NCI-H510A treated with DMSO at 0.1 percent for 48 hours (cell line): ENCODE measurements around the gene EMID1.
A peak's percentile ranks its signal among the peaks of the same experiment; 100 is the strongest.

ENCODE experiments used
- DNase-seq: peaks from one replicate; lab custom pipeline; 2025; lab: John Stamatoyannopoulos, UW

The EMID1 gene

DNA sequence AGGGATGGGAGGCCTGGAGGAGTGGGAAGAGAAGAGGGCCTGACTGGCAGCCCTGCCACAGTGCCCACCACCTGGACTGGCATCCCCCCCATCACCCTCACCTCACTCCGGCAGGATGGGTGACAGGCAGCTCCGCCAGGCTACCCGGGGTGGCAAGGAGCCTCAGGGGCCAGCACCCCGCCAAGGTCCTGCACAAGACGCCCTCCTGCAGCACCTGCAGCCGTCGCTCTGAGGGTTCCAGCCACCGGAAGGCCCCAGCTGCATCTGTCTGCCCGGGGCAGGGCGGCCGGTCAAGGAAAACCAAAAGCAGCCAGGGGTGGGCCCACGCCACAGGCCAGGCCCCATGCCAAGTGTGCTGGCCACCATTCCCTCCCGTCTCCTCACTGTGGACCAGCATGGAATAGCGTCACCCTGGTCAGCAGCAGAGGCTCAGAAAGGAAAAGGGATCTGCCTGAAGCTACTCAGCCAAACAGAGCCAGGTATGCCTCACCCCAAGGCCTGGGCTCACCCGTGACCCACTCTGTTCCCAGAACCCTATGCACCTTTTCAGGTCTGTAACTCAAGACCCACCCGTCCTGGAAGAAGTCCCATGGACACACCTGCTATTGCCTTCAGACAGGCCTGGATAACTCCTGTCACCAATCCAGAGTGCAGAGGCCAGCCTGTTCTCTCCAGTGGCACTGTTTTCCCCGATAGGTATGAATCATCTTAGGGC, 55.1 kb downstream of the EMID1 start:
- no peak for DNase-seq

DNA sequence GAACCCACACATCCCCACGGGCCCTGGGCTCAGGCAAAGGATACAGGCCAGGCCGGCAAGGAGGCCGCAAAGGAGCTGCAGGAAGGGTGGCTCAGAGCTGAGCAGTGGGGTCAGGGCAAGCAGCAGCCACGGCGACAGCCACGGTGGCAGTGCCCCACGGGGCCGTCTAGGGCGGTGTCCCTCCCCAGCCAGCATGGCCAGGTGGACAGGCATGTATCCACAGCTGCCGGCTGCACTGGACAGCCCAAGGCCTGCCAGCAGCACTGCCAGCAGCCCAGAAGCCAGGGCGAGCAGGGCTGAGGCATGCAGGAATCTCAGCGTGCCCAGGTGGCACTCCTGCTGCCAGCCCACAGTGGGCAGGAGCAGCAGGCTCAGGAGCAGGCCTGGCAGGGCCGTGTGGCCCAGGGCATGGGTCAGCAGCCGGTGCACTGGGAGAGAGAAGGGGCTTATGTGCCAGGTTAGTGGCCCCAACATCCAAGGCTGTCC, 58.1 kb downstream of the EMID1 start:
- no peak for DNase-seq

DNA sequence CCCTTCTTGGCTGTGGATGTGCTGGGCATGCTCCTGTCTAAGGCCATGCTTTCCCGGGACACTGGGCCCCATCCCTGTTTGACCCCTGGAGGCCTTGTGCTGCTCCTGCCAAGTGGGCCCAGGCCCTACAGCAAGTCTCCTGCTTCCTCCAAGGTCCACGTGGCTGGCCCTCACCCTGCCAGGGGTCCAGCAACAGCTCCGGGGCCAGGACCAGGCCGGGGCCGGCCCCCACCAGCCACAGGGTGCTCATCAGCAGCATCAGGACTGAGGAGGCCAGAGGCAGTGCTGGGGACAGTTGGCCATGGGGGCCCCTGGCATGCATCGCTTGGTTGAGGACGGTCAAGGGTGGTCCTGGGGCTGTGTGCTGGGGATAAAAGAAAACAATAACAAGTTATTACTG, 59.6 kb downstream of the EMID1 start:
- no peak for DNase-seq

DNA sequence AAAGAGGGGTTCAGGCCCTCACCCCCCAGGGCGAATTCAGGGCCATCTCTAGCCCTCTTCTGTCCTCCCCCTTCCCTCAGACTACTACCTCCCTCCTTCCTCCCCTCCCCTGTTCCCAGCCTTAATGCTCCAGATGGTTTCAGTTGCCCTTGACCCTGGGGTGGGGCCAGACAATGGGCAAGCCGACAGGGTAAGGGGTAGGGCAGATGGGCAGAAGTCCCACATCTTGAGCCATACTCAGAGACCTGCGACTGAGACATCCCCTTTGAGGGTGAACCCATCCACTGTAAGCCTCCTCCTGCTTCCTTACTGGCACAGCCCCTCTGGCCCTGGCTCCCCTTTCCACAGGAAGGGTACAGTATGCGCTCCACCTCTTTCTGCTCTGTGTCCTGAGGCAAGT, 60.2 kb downstream of the EMID1 start:
- no peak for DNase-seq

DNA sequence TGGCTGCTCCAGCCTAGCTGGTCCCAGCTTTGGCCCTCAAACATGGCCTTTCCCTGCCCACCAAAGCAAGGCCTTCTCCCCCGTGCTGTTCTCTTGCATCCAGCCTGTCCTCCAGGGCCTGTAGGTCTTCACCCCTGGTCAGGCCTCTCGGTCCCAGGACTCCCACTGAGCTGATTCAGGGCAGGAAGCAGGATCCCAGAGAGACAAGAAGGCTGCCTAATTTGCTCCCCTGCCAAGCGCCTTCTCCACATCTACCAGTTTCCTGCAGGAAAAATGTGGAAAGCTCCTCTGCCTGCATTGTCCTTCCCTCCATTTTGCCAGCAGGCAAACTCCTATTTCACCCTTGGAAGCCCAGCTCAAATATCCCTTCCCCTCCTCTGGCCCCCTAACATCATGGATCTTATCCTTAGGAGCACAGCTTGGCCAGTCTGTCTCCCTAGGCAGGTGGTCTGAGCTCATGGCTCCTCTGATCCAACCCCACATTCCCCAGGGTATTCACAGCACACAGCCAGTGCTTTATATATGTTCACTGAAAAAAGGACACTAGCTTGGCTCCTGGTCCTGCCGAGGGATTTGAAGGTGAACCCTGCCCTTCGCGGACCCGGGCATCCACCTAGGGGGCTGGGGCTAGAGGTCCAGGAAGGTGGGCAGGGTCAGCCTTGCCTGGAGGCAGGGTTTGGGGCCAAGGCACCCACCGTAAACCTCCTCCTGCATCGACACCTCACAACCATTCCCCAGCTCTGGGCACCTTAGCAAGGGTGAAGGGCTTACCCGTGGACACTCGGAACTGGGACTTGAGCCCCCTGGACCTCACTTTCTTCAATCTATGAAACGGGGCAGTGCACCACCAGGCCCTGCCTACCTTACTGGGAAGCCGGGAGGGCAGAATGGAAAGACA, 61.1 kb downstream of the EMID1 start:
- DNase-seq, result no peak

DNA sequence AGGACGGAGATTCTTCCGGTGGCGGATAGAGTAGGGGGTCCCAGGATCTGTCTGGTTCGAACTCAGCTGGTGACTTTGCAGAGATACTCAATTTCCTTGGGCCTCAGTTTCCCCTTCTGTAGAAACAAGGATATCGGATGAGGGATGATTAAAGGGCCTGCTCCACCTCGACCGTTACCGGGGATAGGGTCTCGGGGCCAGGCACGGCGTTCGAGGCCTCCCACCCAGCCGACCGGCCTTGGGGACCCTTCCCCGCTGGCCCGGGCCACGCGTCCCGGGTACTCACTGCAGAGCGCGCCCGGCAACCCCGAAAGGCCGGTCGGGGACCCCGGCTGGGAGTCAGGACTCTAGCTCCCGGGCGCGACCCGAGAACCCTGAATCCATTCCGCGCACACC, 61.8 kb downstream of the EMID1 start:
- DNase-seq, result no peak

DNA sequence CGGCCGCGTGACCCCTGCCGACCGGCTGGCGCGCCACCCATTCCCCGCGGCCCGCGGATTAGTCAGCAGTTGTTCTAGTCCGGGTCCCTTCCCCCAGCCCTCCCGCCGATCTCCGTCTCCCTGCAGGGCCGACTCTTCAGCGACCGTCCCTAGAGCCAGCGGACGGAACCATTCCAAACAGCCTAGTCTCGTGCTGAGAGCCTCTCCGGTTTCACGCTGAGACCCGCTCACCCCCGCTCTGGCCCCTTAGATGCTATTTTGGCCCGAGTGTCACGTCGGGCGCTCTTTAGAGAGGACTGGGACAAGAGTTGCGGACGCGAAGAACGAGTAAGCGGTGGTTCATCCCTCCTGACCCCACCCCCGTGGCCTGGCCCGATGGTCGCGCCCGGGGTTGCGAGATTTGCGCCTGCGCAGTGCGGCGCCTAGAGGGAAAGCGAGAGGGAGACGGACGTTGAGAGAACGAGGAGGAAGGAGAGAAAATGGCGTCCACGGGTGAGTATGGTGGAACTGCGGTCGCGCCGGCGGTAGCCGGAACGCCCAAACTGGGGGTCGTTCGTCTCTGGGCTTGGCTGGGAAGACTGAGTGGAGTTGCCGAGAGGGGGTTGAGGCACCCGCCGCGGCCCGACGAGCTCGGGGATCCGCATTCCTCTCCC, 62.3 kb downstream of the EMID1 start, which contains the start of the genes EWSR1 and RHBDD3:
Gene EWSR1 (plus strand): TSS at position 411 of the 653 bp plus-strand sequence. CDS start 69 bp downstream, at position 480.
Gene RHBDD3 (minus strand): TSS at position 124 of the 653 bp plus-strand sequence. CDS start 2,355 bp downstream, outside the sequence.
- peak; percentile 91 for DNase-seq

DNA sequence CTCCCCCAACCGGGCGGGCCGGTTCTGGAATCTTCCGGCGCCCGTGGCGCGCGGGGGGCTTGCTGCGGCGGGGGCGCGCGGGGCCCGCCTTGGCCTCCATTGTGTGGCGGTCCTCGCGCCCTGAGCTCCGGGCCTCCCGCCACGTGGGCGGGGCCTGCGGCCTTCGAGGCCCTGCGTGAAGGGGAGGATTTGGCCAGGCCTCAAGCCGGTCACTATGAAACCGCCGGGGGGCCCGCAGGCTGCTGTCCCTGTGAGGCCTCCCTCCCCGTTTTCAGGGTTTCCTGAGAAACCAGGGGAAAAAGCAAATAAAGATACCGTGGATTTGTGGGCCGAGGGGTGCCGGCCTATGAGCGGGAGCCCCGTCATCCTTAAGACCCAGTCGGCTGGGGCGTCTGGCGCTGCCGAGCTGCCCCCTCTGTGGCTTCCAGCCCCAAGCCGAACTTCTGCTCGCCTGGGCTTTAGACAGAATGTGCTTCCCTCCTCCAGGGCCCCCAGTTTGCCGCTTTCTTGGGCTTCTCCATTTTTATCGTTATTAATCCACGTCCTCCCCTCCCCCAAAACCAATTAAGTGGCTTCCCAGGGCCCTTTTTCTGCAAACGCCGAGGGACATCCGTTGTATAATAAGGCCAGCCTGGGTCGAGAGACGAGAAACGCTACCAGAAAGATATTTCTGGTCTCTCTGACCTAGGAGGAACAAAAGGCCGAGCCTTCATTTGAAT, 63.0 kb downstream of the EMID1 start:
- no peak for DNase-seq

DNA sequence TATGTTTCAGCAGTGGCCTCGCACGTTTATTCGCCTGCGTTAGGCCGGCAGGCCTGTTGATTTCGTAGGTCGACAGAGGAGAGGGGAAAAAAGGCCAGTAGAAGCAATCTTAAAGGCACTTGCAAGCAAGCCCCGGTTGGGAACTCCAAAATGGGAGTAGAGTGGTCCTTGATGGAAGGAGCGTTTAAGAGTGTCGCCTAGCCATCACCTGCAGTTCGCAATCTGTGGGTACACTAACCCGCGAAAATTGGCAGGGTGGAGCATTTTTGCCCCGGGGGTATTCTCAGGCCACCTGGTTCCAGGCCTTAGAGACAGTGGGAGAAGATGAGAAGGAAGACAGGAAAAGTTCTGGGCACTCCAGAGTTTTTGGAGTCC, 63.5 kb downstream of the EMID1 start:
- no peak for DNase-seq

DNA sequence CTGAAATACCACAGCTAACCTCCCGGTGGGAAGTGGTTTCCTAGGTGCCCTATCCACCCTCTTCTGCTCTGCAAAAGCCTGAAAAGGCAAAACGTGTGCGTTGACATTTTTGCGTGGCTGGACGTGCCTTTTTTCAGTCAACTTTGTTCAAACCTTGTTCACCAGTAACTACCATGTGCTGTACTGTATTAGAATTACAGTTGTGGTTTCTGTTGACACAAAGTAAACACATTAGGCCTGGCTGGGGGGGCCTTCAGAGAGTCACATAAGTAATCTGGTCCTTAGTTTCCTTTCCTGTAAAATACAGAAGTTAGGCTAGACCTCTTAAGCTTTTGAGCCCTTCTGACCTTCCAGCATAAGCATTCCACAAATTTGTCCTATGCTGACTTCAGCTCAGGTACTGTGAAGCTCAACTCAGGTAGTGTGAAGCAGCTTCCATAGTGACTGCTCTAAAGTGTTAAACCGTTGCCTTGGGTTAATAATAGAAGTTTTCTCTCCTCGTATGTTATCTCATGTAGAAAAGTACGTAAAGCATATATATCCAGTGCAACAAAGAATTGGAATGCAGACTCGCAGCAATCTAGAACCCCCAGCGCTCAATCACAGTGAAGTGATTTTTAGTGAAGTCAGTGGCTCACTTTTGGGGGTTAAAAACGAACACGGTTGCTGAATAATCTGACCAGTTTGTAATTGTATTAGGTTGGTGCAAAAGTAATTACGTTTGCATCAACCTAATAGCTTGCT, 64.2 kb downstream of the EMID1 start:
- DNase-seq, result no peak

DNA sequence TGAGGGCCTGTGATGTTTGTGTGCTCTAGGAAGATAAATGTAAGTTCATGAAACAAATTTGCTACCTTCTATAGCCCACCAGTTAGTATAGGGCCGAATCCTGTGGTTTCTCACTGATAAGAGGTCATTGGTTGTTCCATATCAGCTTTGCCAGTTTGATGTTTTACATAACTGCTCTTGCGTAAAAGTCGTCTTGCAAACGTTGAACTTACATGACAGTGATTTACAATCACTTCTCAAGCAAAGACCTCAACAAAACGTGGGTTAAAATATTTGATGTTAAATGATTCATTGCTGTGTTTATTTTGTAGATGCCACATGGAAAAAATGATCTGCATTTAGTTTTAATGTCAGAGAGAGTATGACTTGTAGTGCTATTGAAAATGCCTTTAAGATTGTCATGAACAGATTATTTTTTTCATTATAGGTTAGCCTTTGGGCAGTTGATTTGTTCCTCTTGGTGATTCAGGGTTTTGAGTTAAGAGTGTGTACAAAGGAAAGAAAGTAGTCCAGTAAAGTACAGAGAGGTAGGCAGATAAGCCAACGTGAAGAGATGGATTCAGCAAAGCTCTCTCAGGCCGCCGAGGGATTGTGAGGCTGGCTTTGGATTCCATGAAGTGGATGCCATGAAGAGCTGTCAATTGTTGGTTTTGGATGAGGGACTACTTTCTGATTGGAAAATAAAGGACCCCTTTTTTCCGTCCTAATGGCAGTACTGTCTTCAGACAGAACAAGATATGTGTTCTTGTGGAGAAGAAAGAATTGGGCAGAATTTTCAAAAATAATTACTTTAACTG, 65.0 kb downstream of the EMID1 start:
- no peak for DNase-seq

DNA sequence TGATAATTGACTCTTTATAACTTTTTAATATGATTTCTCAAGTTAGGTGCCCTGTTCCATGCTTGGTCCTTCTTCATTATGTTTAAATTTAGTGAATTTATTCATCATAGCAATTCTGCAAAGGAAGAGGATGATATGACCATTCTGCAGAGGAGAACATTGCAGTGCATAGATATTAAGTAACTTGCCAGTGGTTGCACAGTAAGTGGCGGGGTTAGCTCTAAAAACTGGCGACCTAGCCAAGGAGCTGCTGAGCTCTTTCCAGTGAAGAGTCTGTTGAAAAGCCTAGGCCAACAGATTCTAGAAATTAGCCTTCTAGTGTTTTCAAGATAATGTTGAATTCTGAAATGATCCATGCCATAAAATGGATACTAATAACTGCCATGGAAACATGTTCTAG, 66.9 kb downstream of the EMID1 start:
- DNase-seq, result no peak

DNA sequence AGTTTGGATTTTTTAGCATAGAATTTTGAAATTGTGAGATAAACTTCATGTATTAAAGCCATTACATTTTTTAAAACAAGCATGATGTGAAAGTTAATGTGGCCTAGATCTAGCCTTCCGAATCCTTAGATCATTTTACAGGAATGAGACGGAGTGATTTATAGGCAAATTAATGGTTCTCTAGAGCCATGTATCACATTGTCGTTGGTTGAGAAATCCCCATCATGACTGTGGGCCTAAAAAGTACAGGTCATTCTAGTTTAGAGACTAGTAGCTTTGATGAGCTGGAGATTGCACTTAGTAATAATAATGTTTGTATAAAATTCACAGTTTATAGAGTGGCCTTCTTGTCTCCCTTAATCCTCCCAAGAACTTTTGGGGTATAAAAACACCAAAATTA, 69.5 kb downstream of the EMID1 start:
- no peak for DNase-seq

DNA sequence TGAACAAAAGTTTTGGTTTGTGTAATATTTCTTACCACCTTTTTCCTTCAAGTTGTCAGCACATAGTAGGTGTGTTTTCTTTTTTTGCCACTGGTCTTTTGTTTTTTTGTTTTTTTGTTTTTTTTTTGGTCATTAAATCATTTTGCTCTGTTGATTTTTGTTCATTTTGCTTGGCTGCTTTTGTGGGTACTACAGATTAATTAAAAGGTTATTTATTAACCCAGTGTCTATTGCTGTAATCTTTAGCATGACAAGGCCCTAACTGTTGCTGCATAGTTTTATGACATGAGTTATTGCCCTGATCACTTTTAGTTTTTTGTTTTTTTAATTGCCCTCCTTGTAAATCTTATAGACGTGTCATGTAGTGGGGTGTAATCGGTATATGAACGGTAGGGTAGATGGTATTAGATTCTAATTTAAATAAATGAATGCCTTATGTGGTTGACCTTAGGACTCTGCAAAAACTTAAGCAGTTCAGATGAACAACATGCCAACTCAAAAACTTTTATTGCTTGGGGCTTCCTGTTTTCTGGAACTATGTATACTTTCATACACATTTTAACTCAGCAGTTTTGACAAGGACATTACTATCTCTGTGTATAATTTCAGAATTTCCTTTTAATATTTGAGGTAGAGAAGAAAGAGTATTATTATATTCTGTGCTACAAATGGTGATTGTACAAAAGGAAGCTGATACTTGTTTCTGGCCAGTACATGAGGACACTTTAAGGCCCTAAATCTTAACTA, 70.3 kb downstream of the EMID1 start:
- DNase-seq, result no peak

DNA sequence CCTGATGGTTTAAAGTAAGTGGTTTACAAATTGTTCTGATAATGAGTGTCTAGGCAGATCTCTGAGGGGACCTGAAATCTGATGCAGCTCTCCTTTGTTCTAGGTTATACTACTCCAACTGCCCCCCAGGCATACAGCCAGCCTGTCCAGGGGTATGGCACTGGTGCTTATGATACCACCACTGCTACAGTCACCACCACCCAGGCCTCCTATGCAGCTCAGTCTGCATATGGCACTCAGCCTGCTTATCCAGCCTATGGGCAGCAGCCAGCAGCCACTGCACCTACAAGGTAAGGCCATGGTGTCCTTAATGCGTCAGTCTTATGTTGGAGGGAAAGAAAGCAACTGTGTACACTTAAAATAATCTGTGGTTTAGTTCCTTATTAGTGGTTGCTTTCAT, 72.2 kb downstream of the EMID1 start:
- no peak for DNase-seq

DNA sequence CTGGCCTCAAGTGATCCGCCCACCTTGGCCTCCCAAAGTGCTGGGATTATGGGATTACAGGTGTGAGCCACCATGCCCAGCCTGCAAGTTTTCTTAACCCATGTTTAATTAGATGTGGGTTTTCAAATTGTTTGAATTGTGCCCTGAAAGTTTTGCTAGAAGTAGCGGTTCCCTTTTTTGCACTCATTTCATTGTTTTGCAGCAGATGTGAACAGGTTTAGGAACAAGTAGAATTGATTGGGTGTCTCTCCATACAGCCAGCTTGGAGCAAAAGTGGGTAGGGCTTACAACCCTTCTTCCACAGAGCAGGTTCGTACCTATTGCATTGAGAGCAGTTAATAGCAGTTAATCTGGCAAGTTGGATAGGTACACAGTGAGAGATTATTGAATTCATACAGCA, 78.5 kb downstream of the EMID1 start:
- DNase-seq, result no peak

DNA sequence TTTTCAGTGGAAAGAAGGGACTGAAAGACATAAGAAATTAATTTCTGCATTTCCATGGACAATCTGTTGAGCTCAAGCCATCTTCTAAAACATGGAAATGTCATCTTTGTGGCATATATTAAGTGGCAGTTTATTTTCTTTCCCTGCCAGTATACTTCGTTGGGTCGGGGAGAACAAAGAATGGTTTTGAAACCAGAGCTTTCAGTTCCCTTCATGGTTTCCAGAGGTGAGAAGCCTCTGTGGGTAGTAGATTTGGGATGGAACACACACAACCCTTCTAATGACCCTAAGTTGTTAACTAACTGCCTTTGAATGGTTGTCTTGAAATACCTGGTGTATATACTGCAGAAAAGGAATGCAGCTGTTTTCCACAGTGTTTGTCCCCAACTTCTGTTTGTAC, 83.1 kb downstream of the EMID1 start:
- no peak for DNase-seq

DNA sequence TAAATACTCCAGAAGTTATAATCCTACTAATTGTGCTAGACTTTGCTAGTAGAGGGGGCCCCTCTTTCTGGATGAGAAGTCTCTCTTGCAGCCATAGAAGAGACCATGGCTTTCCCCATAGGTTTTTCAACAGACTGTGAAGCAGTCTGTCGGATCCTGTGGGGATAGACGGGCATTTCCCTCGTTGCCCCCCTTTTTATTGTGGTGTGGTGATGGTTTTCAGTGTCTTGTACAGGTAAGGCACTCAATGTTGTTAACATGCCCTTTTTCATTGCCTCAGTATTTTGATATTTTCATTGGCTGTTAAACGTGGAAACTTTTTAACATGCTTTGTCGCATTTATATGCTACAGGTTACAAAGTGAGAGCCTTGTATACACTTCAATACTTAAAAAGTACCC, 84.4 kb downstream of the EMID1 start:
- no peak for DNase-seq

DNA sequence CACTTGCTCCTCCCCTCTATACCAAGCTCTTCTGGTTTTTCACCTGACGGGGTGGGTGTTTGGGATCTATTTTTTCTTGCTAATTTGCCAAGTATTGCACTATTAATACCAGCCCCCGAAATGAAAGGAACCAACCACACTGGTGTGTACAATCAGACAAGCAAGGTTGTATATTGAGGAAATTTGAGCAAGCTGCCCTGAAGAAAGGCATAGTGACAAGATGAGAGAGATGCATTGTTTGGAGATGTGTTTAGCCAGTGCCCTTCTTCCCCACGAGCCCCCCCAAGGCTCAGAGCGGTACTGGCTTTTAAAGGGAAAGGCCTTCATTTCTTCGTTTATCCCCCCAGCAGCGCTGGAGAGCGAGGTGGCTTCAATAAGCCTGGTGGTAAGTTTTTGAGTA, 85.5 kb downstream of the EMID1 start:
- DNase-seq, result no peak

DNA sequence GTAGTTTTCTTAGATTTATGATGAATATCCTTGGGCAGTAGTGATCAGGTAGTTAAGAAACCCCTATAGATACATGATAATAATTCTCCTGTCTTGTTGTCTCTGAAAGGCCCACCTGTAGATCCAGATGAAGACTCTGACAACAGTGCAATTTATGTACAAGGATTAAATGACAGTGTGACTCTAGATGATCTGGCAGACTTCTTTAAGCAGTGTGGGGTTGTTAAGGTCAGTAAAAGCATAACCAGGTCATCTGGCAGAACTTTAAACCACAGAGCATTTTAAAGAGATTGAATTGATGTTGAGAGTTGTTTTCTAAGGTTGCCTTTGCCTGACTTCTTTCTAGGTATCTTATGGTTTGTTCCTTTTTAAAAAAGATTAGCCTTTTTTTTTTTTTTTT, 86.7 kb downstream of the EMID1 start:
- no peak for DNase-seq
